ENCODE measurements around the gene CCDC122. TPM values are rescaled to one million over a fixed set of nuclear protein-coding genes. Genes with fewer than 3 reads are reported as not detected.

Gene CCDC122
- total and polyA plus RNA-seq, 2 donors (not counting 3 experiments of a cell fraction or from before 2014, with no cell fraction given): 0.57 to 7.5 TPM

- H3K27me3 ChIP-seq (ENCODE audit: control insufficient read depth in 2 of 2, insufficient read depth in 2 of 2, low read length in 2 of 2): no peaks in the 10 kb centered on the region
- dilution Hi-C loops (cut with MboI; ENCODE audit: extremely low pct_ligation_motif_present, low sequenced_read_pairs): no loop called here
- no peak overlapping the region for H3K4me2 ChIP-seq (ENCODE audit: insufficient read depth, low read length)
- no peaks in the 10 kb centered on the region for H3K36me3 ChIP-seq (ENCODE audit: control insufficient read depth in 2 of 2, extremely low read depth in 1 of 2, insufficient read depth in 2 of 2, low read length in 2 of 2)
- no peak overlapping the region for H2AFZ ChIP-seq (ENCODE audit: low read depth, low read length)
- H4K20me1 ChIP-seq (replicated peaks; ENCODE audit: control insufficient read depth, extremely low read depth, insufficient read depth, low read length): no peaks in the 10 kb centered on the region
- no peaks in the 10 kb centered on the region for H3K4me1 ChIP-seq (ENCODE audit: control insufficient read depth, extremely low read depth, insufficient read depth, low read length)
- ChIA-PET CTCF (interaction anchor here (0.6 to 1.5 kb wide), 2 partner anchors 10 to 1514 kb away, joined by 3 to 14 read pairs; no protein-coding TSS in a partner anchor), POLR2A (interaction anchor here (0.6 kb wide), 1 partner anchor 98 kb away, joined by 5 read pairs; no protein-coding TSS in a partner anchor)
- no peaks in the 10 kb centered on the region for H3K79me2 ChIP-seq (ENCODE audit: control insufficient read depth, insufficient read depth, low read length)
- no peak overlapping the region for H3K9ac ChIP-seq (replicated peaks; ENCODE audit: extremely low read depth, insufficient read depth, low read length)
- TF ChIP-seq MYC (IDR thresholded peaks at IDR 0.05; ENCODE audit: low read depth, low read length) (no peak), FOS (IDR thresholded peaks at IDR 0.05; ENCODE audit: borderline replicate concordance, insufficient read depth, low read length) (no peak), POLR2AphosphoS5 (IDR thresholded peaks at IDR 0.05; ENCODE audit: insufficient read depth, low read depth, low read length) (no peak), CTCF (IDR thresholded peaks at IDR 0.05; ENCODE audit: extremely low read depth in 1 of 2, insufficient read depth in 1 of 2, low read depth in 1 of 2, low read length in 2 of 2) (no peak), GATA2 (IDR thresholded peaks at IDR 0.05; ENCODE audit: insufficient read depth, insufficient read length, low read depth, low read length) (no peak), EZH2 (IDR thresholded peaks at IDR 0.05; ENCODE audit: borderline replicate concordance, low read depth, low read length, severe bottlenecking) (no peak), POLR2A (IDR thresholded peaks at IDR 0.05; ENCODE audit: low read depth, low read length) (no peak), MAX (IDR thresholded peaks at IDR 0.05; ENCODE audit: insufficient read depth, insufficient read length) (no peak), JUN (IDR thresholded peaks at IDR 0.05; ENCODE audit: borderline replicate concordance, insufficient read depth, insufficient read length, low read depth) (no peak)
- no peak overlapping the region for H3K27ac ChIP-seq (ENCODE audit: insufficient read depth, low read depth, low read length)
- BruUV-seq (replicated peaks): no TSS peak
- FAIRE-seq (no peak), DNase-seq (ENCODE audit: low read depth, low spot score) (no peak)
- H3K9me3 ChIP-seq (replicated peaks; ENCODE audit: control insufficient read depth, insufficient read depth, low read length): no peaks in the 10 kb centered on the region
- H3K9me1 ChIP-seq (replicated peaks; ENCODE audit: control insufficient read depth, extremely low read depth, insufficient read depth, low read length): no peaks in the 10 kb centered on the region
- H3K4me3 ChIP-seq (replicated peaks in 1 of 3; ENCODE audit: insufficient read depth in 1 of 3, low read depth in 1 of 3, low read length in 3 of 3): no peak overlapping the region
- intact Hi-C loops (cut with micrococcal nuclease): no loop called here
Observed at GRCh38 chr13:43794416-43794815, 85.1 kb downstream of the CCDC122 start.

Measured in endothelial cell of umbilical vein (primary cell).